HG03045 (cell line): ENCODE data around the gene PFN2.
"Not testable (repeated sequence)": the region's sequence is repeated elsewhere in the genome, so short reads cannot be mapped to it uniquely, and the experiment has no call there.

Source experiments
- ATAC-seq: cut with Tn5 transposase; IDR thresholded peaks from one replicate; pipeline ENCODE4 v1.9.1; 2021; ENCODE audit warnings: mild to moderate bottlenecking, moderate library complexity; ENCODE audit not compliant: unreplicated experiment

The PFN2 gene

GRCh38 chr3:149969110-149969939, 1.4 kb downstream of the PFN2 start:
- no peak for ATAC-seq

- ATAC-seq: no peak
These were observed 2.5 kb downstream of the PFN2 start for GRCh38 chr3:149968216-149968615.

DNA sequence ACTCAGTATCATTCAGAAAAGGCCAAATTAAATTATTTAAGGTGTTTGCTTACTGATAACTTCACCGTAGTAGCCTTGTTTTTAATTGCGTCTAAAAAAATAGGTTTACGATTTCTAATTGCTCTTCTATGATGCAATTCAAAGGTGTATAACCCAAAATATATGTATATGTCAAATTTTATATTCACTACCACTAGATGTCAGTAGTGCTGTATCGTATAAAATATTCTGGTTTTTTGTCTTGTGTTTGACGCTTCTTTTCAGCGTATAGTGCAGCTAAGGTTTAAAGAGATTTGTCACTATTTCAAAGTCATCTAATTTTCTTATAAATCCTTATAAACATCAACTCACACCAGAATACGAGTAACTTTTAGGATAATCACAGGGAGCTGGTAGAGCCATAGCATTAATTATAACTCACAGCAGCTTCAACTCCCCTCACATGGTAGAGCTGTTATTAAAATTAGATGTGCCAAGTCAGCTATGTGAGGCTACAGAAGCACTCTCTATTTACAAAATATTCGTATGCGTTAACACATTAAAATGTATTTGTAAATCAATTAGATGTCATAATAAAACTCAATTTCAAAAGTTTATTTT, 3.5 kb downstream of the PFN2 start:
- ATAC-seq: no peak

GRCh38 chr3:149965278-149965677, 5.4 kb downstream of the PFN2 start:
- ATAC-seq: no peak

DNA sequence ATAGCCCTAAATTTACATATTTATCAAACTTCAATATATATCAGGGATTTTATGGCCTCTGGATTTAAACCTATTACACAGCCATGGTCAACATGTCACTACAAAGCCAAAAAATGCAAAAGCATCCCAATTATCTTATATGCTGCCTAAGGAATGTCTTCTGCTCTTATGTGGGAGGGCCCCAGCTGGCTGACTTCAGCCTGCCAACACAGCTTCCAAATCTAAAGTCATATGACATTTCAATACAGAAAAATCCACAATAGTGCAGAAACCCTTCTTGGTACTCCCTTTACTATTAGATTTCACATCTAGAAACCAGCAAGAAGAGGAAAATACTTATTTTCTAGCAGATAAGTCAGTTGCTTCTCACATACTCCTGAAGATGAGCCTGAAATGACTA, 6.4 kb downstream of the PFN2 start:
- no peak for ATAC-seq

- ATAC-seq: no peak
These were observed 7.2 kb downstream of the PFN2 start for GRCh38 chr3:149963485-149963884.

DNA sequence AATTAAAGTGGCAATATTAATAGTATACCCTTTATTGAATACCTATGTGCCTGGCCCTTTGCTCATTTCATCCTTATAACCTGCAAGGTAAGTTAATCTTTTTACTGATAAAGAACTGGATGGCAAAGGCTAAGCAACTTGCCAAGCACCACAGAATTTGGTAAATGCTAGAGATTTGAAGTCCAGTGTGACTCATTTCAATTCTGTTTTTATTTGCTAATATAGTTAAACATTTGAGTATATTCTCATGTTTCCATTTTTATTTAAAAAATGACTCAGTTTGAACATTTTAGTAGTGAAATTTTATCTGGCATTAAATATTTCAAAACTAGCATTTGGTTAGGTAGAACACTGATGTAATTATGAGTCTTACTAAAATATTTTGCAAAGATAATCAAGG, 11.3 kb downstream of the PFN2 start:
- no peak for ATAC-seq

- no peak for ATAC-seq
These were observed 12.4 kb downstream of the PFN2 start for GRCh38 chr3:149958171-149958796.

DNA sequence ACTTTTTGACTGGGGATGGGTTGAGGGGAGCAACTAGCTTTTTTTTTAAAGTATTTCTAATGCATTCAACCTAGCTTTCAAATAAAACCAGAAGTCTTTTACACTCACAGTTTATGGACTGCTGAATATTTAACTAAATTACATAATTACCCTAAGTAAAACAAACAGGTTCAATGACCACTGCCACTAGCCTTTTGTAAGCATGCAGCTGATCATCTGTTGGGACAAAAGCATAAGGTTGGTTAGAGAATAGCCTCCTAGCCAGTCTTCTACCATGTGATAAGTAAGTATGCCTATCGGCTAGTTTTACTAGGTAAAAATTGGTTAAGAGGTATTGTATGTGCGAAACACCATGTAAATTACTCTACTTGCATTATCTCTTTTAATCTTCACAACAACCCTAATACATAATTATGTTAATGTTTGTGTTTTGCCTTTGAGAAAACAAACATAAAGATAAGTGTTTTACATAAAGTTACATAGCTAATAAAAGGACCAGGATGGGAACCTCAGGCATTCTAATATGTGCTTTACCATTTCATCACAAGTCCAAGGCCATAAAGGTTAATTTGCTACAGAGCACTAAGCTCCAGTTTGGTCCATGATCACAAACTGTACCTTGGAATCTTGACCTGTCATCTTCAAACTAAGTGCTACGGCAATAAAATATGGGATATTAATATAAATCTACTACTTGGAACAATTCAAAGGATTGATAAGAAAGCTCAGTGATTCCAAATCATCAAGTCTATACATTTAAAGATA, 13.2 kb downstream of the PFN2 start:
- no peak for ATAC-seq

- ATAC-seq: no peak
These were observed 15.2 kb downstream of the PFN2 start for GRCh38 chr3:149955449-149955848.

- ATAC-seq: no peak
These were observed 15.9 kb downstream of the PFN2 start for GRCh38 chr3:149954812-149955211.

DNA sequence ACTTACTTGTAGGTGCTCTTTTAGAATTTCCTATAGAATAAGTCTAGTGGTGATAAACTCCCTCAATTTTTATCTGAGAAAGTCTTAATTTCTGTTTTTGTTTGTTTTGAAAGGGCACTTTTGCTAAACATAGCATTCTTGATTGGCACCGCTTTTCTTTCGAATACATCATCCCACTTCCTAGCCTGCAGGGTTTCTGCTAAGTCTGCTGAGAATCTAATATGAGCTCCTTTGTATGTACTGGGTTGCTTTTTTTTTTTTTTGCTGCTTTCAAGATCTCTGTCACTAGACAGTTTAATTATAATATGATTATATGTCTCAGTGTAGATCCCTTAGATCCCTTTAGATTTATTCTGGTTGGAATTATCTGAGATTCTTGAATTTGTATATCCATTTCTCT, 21.5 kb downstream of the PFN2 start:
- ATAC-seq: no peak

GRCh38 chr3:149947231-149947630, 23.5 kb downstream of the PFN2 start:
- no peak for ATAC-seq

DNA sequence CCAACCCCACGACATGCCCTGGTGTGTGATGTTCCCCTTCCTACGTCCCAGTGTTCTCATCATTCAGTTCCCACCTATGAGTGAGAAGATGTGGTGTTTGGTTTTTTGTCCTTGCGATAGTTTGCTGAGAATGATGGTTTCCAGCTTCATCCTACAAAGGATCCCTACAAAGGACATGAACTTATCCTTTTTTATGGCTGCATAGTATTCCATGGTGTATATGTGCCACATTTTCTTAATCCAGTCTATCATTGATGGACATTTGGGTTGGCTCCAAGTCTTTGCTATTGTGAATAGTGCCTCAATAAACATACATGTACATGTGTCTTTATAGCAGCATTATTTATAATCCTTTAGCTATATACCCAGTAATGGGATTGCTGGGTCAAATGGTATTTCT, 26.7 kb downstream of the PFN2 start:
- not testable (repeated sequence) for ATAC-seq

DNA sequence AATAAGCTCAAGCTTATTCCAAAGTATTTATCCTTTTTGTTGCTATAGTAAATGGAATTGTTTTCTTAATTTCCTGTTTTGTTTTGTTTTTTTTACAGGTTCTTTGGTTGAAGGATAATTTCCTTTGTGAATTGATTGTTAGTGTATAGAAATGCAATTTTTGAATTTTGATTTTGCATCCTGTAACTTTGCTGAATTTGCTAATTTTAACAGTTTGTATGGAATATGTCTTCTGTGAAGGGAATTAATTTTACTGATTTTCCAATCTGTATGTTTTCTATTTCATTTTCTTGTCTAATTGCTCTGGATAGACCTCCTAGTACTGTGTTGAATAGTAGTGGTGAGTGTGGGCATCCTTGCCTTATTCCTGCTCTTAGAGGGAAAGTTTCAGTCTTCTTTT, 28.3 kb downstream of the PFN2 start:
- ATAC-seq: no peak

GRCh38 chr3:149941946-149942345, 28.7 kb downstream of the PFN2 start:
- ATAC-seq: no peak

GRCh38 chr3:149941186-149941585, 29.5 kb downstream of the PFN2 start:
- no peak for ATAC-seq

DNA sequence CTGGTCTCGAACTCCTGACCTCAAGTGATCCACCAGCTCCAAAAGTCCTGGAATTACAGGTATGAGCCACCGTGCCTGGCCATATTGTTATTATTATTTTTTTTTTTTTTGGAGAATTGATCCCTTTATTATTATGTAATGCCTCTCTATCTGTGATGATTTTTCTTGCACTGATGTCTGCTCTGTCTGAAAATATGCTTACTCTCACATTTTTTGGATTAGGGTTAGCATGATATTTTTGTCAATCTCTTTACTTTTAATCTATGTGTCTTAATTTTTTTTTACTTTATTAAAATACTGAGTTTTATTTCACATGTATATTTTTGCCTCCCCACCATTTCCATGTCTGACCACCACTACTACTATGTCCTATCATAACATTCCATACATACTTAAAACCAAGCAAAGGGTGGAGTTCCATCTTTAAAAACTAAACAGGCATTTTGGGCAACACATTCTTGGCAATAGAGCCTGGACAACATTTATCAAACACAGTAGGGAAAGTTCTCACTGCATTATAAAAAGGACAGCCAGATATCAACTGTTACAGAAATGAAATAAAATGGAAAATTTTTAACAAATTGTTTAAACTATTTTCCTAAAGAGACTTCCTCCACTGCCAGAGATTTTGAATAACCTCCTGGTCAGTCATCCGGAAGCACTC, 32.2 kb downstream of the PFN2 start:
- ATAC-seq: not testable (repeated sequence)

- ATAC-seq: no peak
These were observed 33.9 kb downstream of the PFN2 start for GRCh38 chr3:149936812-149937230.

GRCh38 chr3:149934524-149934923, 36.2 kb downstream of the PFN2 start:
- no peak for ATAC-seq

DNA sequence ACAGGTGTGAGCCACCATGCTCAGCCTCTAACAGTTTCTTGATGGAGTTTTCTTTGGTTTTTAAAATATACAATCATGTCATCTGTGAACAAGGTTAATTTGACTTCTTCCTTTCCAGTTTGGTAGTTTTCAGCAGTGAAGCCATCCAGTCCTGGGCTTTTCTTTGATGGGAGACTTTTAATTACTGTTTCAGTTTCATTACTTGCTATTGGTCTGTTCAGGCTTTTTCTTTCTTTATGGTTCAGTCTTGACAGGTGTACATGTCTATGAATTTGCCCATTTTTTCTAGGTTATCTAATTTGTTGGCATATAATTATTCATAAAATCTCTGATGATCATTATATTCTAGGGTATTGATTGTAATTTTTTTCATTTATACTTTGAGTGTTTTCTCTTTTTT, 36.8 kb downstream of the PFN2 start:
- no peak for ATAC-seq
